CD14-positive monocyte (primary cell): ENCODE data around the gene PRR5. TPM values are rescaled to one million over a fixed set of nuclear protein-coding genes. Genes with fewer than 3 reads are reported as not detected.

Source experiments
- DNase-seq, 3 donors: peaks; one replicate each; pipeline ENCODE4 v3.0.0-alpha.2; 2011 to 2022
- H2AFZ ChIP-seq: 2 replicates; pipeline ENCODE4 v1.6.0; 2012; ENCODE audit warnings: mild to moderate bottlenecking, low read depth, low read length, inconsistent platforms; ENCODE audit not compliant: insufficient read depth, poor library complexity, severe bottlenecking
- H3K27ac ChIP-seq, 2 donors: 1 replicate in 1 of 2; 2 replicates in 1 of 2; pipeline ENCODE4 v1.5.1; 2012 to 2013; ENCODE audit warnings: low read length in 2 of 2, control low read depth in 1 of 2, inconsistent platforms in 1 of 2, low read depth in 1 of 2, mild to moderate bottlenecking in 1 of 2
- H3K27me3 ChIP-seq, 2 donors: one replicate each; pipeline versions ENCODE4 v1.6.0 to v1.6.1; 2011 to 2013; ENCODE audit warnings: low read length in 2 of 2; ENCODE audit not compliant: control insufficient read depth in 2 of 2, insufficient read depth in 2 of 2
- H3K36me3 ChIP-seq, 2 donors: replicated peaks in 1 of 2; 1 replicate in 1 of 2; 2 replicates in 1 of 2; pipeline versions ENCODE4 v1.5.1 to v1.6.1; 2012 to 2013; ENCODE audit warnings: low read length in 2 of 2, control low read depth in 1 of 2, inconsistent platforms in 1 of 2, mild to moderate bottlenecking in 1 of 2; ENCODE audit not compliant: insufficient read depth in 2 of 2, control insufficient read depth in 1 of 2
- H3K4me1 ChIP-seq, 2 donors: 1 replicate in 1 of 2; 2 replicates in 1 of 2; pipeline versions ENCODE4 v1.5.1 to v1.6.1; 2012 to 2013; ENCODE audit warnings: low read length in 2 of 2, control low read depth in 1 of 2, inconsistent platforms in 1 of 2, mild to moderate bottlenecking in 1 of 2, moderate library complexity in 1 of 2; ENCODE audit not compliant: insufficient read depth in 2 of 2, control insufficient read depth in 1 of 2
- H3K4me2 ChIP-seq: replicated peaks from 2 replicates; pipeline ENCODE3; 2012; ENCODE audit warnings: low read length, moderate library complexity, mild to moderate bottlenecking; ENCODE audit not compliant: poor library complexity, severe bottlenecking; ENCODE audit errors: extremely low read depth
- H3K4me3 ChIP-seq, 3 experiments: fragments of 200-600 bp in 1 of 3; sonication (generic) in 1 of 3; replicated peaks in 1 of 3; 1 replicate in 2 of 3; 2 replicates in 1 of 3; pipeline ENCODE4 v1.5.1; 2011 to 2013; ENCODE audit warnings: low read length in 3 of 3, mild to moderate bottlenecking in 3 of 3, control low read depth in 2 of 3, low read depth in 2 of 3, inconsistent platforms in 1 of 3, moderate library complexity in 1 of 3
- H3K79me2 ChIP-seq: 2 replicates; pipeline ENCODE4 v1.6.0; 2012; ENCODE audit warnings: mild to moderate bottlenecking, control low read depth, inconsistent platforms, low read length, moderate library complexity; ENCODE audit not compliant: insufficient read depth
- H3K9ac ChIP-seq: 2 replicates; pipeline ENCODE4 v1.6.0; 2017; ENCODE audit warnings: low read length, mild to moderate bottlenecking; ENCODE audit not compliant: insufficient read depth, poor library complexity, severe bottlenecking
- H3K9me3 ChIP-seq, 2 donors: replicated peaks in 1 of 2; 1 replicate in 1 of 2; 2 replicates in 1 of 2; pipeline versions ENCODE4 v1.5.1 to v1.6.1; 2012 to 2013; ENCODE audit warnings: low read length in 2 of 2, control low read depth in 1 of 2; ENCODE audit not compliant: control insufficient read depth in 1 of 2, insufficient read depth in 1 of 2
- H4K20me1 ChIP-seq: 2 replicates; pipeline ENCODE4 v1.6.0; 2012; ENCODE audit warnings: mild to moderate bottlenecking, low read length, control low read depth, moderate library complexity; ENCODE audit not compliant: insufficient read depth
- H3K27ac Mint-ChIP-seq, 7 donors: one replicate each; pipeline ENCODE4 v1.8.0; 2020; ENCODE audit warnings: mild to moderate bottlenecking in 7 of 7, mixed read lengths in 7 of 7, moderate library complexity in 6 of 7, inconsistent platforms in 2 of 7
- H3K27me3 Mint-ChIP-seq, 3 donors: one replicate each; pipeline ENCODE4 v1.8.0; 2021 to 2022; ENCODE audit warnings: low read depth in 3 of 3, mild to moderate bottlenecking in 3 of 3, mixed read lengths in 3 of 3, moderate library complexity in 3 of 3, inconsistent platforms in 1 of 3
- H3K36me3 Mint-ChIP-seq, 2 donors: one replicate each; pipeline ENCODE4 v1.8.0; 2020; ENCODE audit warnings: mixed read lengths in 2 of 2, inconsistent platforms in 1 of 2, mild to moderate bottlenecking in 1 of 2
- H3K4me1 Mint-ChIP-seq: one replicate; pipeline ENCODE4 v1.8.0; 2020; ENCODE audit warnings: mild to moderate bottlenecking, mixed read lengths
- H3K4me3 Mint-ChIP-seq, 2 donors: one replicate each; pipeline ENCODE4 v1.8.0; 2020; ENCODE audit warnings: mild to moderate bottlenecking in 2 of 2, mixed read lengths in 2 of 2, moderate library complexity in 1 of 2
- H3K9me3 Mint-ChIP-seq, 7 donors: one replicate each; pipeline ENCODE4 v1.8.0; 2020 to 2022; ENCODE audit warnings: mixed read lengths in 7 of 7, mild to moderate bottlenecking in 6 of 7, moderate library complexity in 6 of 7, inconsistent platforms in 2 of 7
- CTCF ChIP-seq: fragments of 200-600 bp; IDR thresholded peaks from one replicate; pipeline ENCODE4 v1.8.0; 2022; ENCODE audit warnings: antibody characterized with exemption, mild to moderate bottlenecking
- WGBS: methylation state at CpG from one replicate; pipeline ENCODE4 v1.1.5; 2013; ENCODE audit warnings: missing lambda C conversion rate; ENCODE audit not compliant: insufficient coverage; 5-methylcytosine and 5-hydroxymethylcytosine counted together
- intact Hi-C, 2 donors: fragments of 100-400 bp; cut with micrococcal nuclease; formaldehyde crosslinking; loops; one replicate each; pipeline versions ENCODE4 v1.15.0 to v1.15.1; 2023
- polyA plus RNA-seq, 3 donors: library from polyadenylated mRNA; depleted of rRNA in 1 of 3; unstranded in 2 of 3; stranded (reverse) in 1 of 3; fragments of 300-500 nt in 2 of 3; fragments of >200 nt in 1 of 3; fragmentation: Illumina TruSeq in 2 of 3; gene quantifications; 1 replicate in 2 of 3; 2 replicates in 1 of 3; pipeline ENCODE4 v1.2.3, GENCODE V29; 2012 to 2021

The PRR5 gene
- polyA plus RNA-seq, 3 donors = 0.66 to 1.5 (median 1.2) TPM

GRCh38 chr22:44676441-44677352 is 25.3 kb upstream of the PRR5 start:
- H3K36me3 ChIP-seq = no peaks in the 10 kb centered on the region
- peaks cover 24% of the 10 kb centered on the region for H3K4me1 Mint-ChIP-seq
- H3K27ac ChIP-seq = no peak overlapping the region
- H3K9ac ChIP-seq = peak overlapping the region; percentile 21
- peak overlapping the region; percentile 48 for H3K4me2 ChIP-seq
- H3K36me3 Mint-ChIP-seq = peaks cover 0 to 2% of the 10 kb centered on the region in 2 donors
- H3K4me3 ChIP-seq = peak overlapping the region in 1 of 3 experiments; percentile 54
- peaks cover 0 to 10% (median 0%) of the 10 kb centered on the region in 7 donors for H3K9me3 Mint-ChIP-seq
- H3K27ac Mint-ChIP-seq = no peak overlapping the region
- intact Hi-C loops = no loop called here
- H2AFZ ChIP-seq = peak overlapping the region; percentile 35
- peaks cover 6 to 32% of the 10 kb centered on the region in 2 donors for H3K27me3 ChIP-seq
- H3K4me3 Mint-ChIP-seq = peak overlapping the region; percentile 63 to 86
- peaks cover 33 to 60% (median 51%) of the 10 kb centered on the region in 3 donors for H3K27me3 Mint-ChIP-seq
- DNase-seq = no peak
- TF ChIP-seq CTCF = no peak
- H4K20me1 ChIP-seq = no peaks in the 10 kb centered on the region
- no peaks in the 10 kb centered on the region for H3K79me2 ChIP-seq
- peaks cover 14 to 15% of the 10 kb centered on the region in 2 donors for H3K4me1 ChIP-seq
- WGBS = 2% methylated on average over 24 of the region's 25 CpGs
- peaks cover 0 to 12% of the 10 kb centered on the region in 2 donors for H3K9me3 ChIP-seq

- H3K27ac ChIP-seq = no peak overlapping the region
Measured at GRCh38 chr22:44677353-44677840, 24.6 kb upstream of the PRR5 start.

More at GRCh38 chr22:44677353-44677840, 24.6 kb upstream of the PRR5 start:
- WGBS = 19% methylated on average over 5 of the region's 10 CpGs
- no peaks in the 10 kb centered on the region for H4K20me1 ChIP-seq
- TF ChIP-seq CTCF = no peak
- no peak for DNase-seq
- H3K79me2 ChIP-seq = no peaks in the 10 kb centered on the region
- H2AFZ ChIP-seq = peak overlapping the region; percentile 35
- H3K36me3 ChIP-seq = no peaks in the 10 kb centered on the region
- H3K9ac ChIP-seq = peak overlapping the region; percentile 21
- Mint-ChIP-seq H3K4me3 (peak overlapping the region; percentile 63 to 86), H3K27ac (no peak overlapping the region), H3K27me3 (peaks cover 33 to 56% (median 47%) of the 10 kb centered on the region in 3 donors), H3K4me1 (peaks cover 20% of the 10 kb centered on the region), H3K36me3 (no peaks in the 10 kb centered on the region), H3K9me3 (peaks cover 0 to 10% (median 0%) of the 10 kb centered on the region in 7 donors)
- peak overlapping the region in 1 of 3 experiments; percentile 54 for H3K4me3 ChIP-seq
- H3K27me3 ChIP-seq = peaks cover 6 to 31% of the 10 kb centered on the region in 2 donors
- peak overlapping the region; percentile 48 for H3K4me2 ChIP-seq
- H3K4me1 ChIP-seq = peaks cover 12 to 14% of the 10 kb centered on the region in 2 donors
- H3K9me3 ChIP-seq = peaks cover 0 to 12% of the 10 kb centered on the region in 2 donors
- intact Hi-C loops = no loop called here
